ENCODE data around the gene EXOC3L2. TPM values are rescaled to one million over a fixed set of nuclear protein-coding genes. Genes with fewer than 3 reads are reported as not detected.
A peak's percentile ranks its signal among the peaks of the same experiment; 100 is the strongest.
"Not testable (repeated sequence)": the region's sequence is repeated elsewhere in the genome, so short reads cannot be mapped to it uniquely, and the experiment has no call there.

Gene EXOC3L2
- total RNA-seq, 1 experiment from 2014 or later: not detected

GRCh38 chr19:45258862-45259261 is 13.7 kb upstream of the EXOC3L2 start:
- DNase-seq (ENCODE audit: extremely low read depth, low read depth): no peak

- no peak for DNase-seq (ENCODE audit: extremely low read depth, low read depth)
Observed at GRCh38 chr19:45256836-45257235, 11.6 kb upstream of the EXOC3L2 start.

GRCh38 chr19:45255611-45256157 is 10.5 kb upstream of the EXOC3L2 start:
- DNase-seq (ENCODE audit: extremely low read depth, low read depth): no peak

- DNase-seq (ENCODE audit: extremely low read depth, low read depth): no peak
Observed at GRCh38 chr19:45254044-45254531, 8.9 kb upstream of the EXOC3L2 start.

- no peak for DNase-seq (ENCODE audit: extremely low read depth, low read depth)
Observed at GRCh38 chr19:45253396-45254027, 8.3 kb upstream of the EXOC3L2 start.

- no peak for DNase-seq (ENCODE audit: extremely low read depth, low read depth)
Observed at GRCh38 chr19:45251452-45252354, 6.5 kb upstream of the EXOC3L2 start.

- DNase-seq (ENCODE audit: extremely low read depth, low read depth): peak; percentile 36
Observed at GRCh38 chr19:45250832-45251451, 5.7 kb upstream of the EXOC3L2 start, which contains the start of gene MARK4. TSS of gene MARK4 (plus strand) at chr19:45251271. CDS start at chr19:45251589, 318 bp downstream.

- no peak for DNase-seq (ENCODE audit: extremely low read depth, low read depth)
Observed at GRCh38 chr19:45250216-45250831, 5.1 kb upstream of the EXOC3L2 start.

- no peak for DNase-seq (ENCODE audit: extremely low read depth, low read depth)
Observed at GRCh38 chr19:45249261-45250033, 4.2 kb upstream of the EXOC3L2 start.

GRCh38 chr19:45247136-45247535 is 1.9 kb upstream of the EXOC3L2 start:
- no peak for DNase-seq (ENCODE audit: extremely low read depth, low read depth)

- no peak for DNase-seq (ENCODE audit: extremely low read depth, low read depth)
Observed at GRCh38 chr19:45245826-45246225, 619 bp upstream of the EXOC3L2 start.

- no peak for DNase-seq (ENCODE audit: extremely low read depth, low read depth)
Observed at GRCh38 chr19:45244133-45244794, 943 bp downstream of the EXOC3L2 start.

GRCh38 chr19:45243144-45243732 is 2.0 kb downstream of the EXOC3L2 start:
- no peak for DNase-seq (ENCODE audit: extremely low read depth, low read depth)

GRCh38 chr19:45238556-45238955 is 6.7 kb downstream of the EXOC3L2 start:
- no peak for DNase-seq (ENCODE audit: extremely low read depth, low read depth)

GRCh38 chr19:45235485-45235884 is 9.7 kb downstream of the EXOC3L2 start:
- no peak for DNase-seq (ENCODE audit: extremely low read depth, low read depth)

- DNase-seq (ENCODE audit: extremely low read depth, low read depth): no peak
Observed at GRCh38 chr19:45234089-45234869, 10.9 kb downstream of the EXOC3L2 start.

- DNase-seq (ENCODE audit: extremely low read depth, low read depth): no peak
Observed at GRCh38 chr19:45231891-45232290, 13.3 kb downstream of the EXOC3L2 start.

GRCh38 chr19:45229056-45229455 is 16.2 kb downstream of the EXOC3L2 start:
- DNase-seq (ENCODE audit: extremely low read depth, low read depth): not testable (repeated sequence)

All from NCI-H460 (cell line).